Stomach smooth muscle (tissue), 2 donors: ENCODE data around the gene EFCAB11.

Source experiments
- H3K27ac ChIP-seq: one replicate; pipeline ENCODE4 v1.7.0; 2013; ENCODE audit warnings: mild to moderate bottlenecking, low read length, inconsistent platforms
- H3K27me3 ChIP-seq, 2 donors: one replicate each; pipeline ENCODE4 v1.7.0; 2013; ENCODE audit warnings: low read length in 2 of 2; ENCODE audit not compliant: insufficient read depth in 2 of 2, control insufficient read depth in 1 of 2
- H3K36me3 ChIP-seq, 2 donors: one replicate each; pipeline ENCODE4 v1.7.0; 2013; ENCODE audit warnings: low read length in 2 of 2; ENCODE audit not compliant: control insufficient read depth in 2 of 2, insufficient read depth in 2 of 2
- H3K4me1 ChIP-seq: one replicate; pipeline ENCODE4 v1.7.0; 2013; ENCODE audit warnings: low read length; ENCODE audit not compliant: control insufficient read depth, insufficient read depth
- H3K4me3 ChIP-seq, 2 donors: one replicate each; pipeline ENCODE4 v1.7.0; 2013; ENCODE audit warnings: low read length in 2 of 2
- H3K9ac ChIP-seq, 2 donors: one replicate each; pipeline ENCODE4 v1.7.0; 2013; ENCODE audit warnings: low read length in 2 of 2, mild to moderate bottlenecking in 1 of 2
- H3K9me3 ChIP-seq, 2 donors: one replicate each; pipeline ENCODE4 v1.7.0; 2013; ENCODE audit warnings: low read length in 2 of 2; ENCODE audit not compliant: control insufficient read depth in 2 of 2
- donor health status: healthy.
- donor health status: Pancreatic carcinoma.

Gene EFCAB11

GRCh38 chr14:89811954-89812575 lies 142.5 kb downstream of the EFCAB11 start:
- no peak overlapping the region for H3K9ac ChIP-seq
- no peak overlapping the region for H3K4me3 ChIP-seq
- no peaks in the 10 kb centered on the region for H3K36me3 ChIP-seq
- H3K27ac ChIP-seq = no peak overlapping the region
- no peaks in the 10 kb centered on the region for H3K27me3 ChIP-seq
- no peaks in the 10 kb centered on the region for H3K9me3 ChIP-seq
- H3K4me1 ChIP-seq = no peaks in the 10 kb centered on the region

DNA sequence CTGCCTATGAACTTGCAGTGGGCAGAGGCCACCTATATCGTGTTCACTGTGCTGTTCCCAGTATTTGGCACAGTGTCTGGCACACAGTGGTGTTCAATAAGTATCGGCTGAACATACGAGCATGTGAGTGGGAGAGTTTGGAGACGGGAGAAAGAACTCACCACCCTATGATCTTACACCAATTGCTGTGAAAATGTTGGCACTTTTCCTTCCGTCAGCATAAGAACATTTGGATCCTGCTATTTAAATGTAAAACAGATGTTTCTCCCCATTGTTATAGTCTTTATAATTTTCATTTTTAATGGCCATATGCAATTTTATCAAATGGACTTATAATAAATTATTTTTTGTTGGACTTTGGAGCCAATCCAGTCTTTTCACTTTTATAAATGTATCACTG lies 144.4 kb downstream of the EFCAB11 start:
- H3K4me3 ChIP-seq = no peak overlapping the region
- no peaks in the 10 kb centered on the region for H3K4me1 ChIP-seq
- no peak overlapping the region for H3K9ac ChIP-seq
- H3K36me3 ChIP-seq = no peaks in the 10 kb centered on the region
- no peak overlapping the region for H3K27ac ChIP-seq
- H3K9me3 ChIP-seq = no peaks in the 10 kb centered on the region
- no peaks in the 10 kb centered on the region for H3K27me3 ChIP-seq

DNA sequence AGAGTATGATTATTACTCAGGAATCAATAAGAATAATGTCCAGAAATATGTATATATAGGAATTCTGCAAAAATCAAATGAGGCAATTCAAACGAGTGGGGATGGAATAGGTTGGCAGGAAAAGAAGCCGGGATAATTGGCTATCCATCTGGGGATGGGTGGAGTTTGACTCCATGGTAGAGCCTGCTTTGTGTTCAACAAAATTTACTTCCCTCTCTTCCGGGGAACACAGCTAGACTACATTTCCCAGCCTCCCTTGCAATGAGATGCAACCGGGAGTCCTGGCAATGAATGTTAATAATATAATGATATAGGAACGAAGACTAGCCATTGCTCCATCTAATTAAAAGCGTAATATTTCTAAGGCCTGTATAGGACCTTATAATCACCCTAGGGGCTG lies 146.6 kb downstream of the EFCAB11 start:
- H3K9me3 ChIP-seq = no peaks in the 10 kb centered on the region
- no peaks in the 10 kb centered on the region for H3K4me1 ChIP-seq
- H3K27me3 ChIP-seq = no peaks in the 10 kb centered on the region
- H3K4me3 ChIP-seq = no peak overlapping the region
- no peak overlapping the region for H3K9ac ChIP-seq
- no peaks in the 10 kb centered on the region for H3K36me3 ChIP-seq
- no peak overlapping the region for H3K27ac ChIP-seq

- Histone ChIP-seq H3K27me3 (no peaks in the 10 kb centered on the region), H3K27ac (no peak overlapping the region), H3K9me3 (no peaks in the 10 kb centered on the region), H3K9ac (no peak overlapping the region), H3K4me3 (no peak overlapping the region), H3K36me3 (no peaks in the 10 kb centered on the region), H3K4me1 (no peaks in the 10 kb centered on the region)
Measured at GRCh38 chr14:89807151-89807550, 147.4 kb downstream of the EFCAB11 start.

GRCh38 chr14:89806451-89806850 lies 148.1 kb downstream of the EFCAB11 start:
- H3K27me3 ChIP-seq = no peaks in the 10 kb centered on the region
- no peak overlapping the region for H3K4me3 ChIP-seq
- no peaks in the 10 kb centered on the region for H3K9me3 ChIP-seq
- no peak overlapping the region for H3K27ac ChIP-seq
- no peaks in the 10 kb centered on the region for H3K4me1 ChIP-seq
- H3K36me3 ChIP-seq = no peaks in the 10 kb centered on the region
- no peak overlapping the region for H3K9ac ChIP-seq

GRCh38 chr14:89805501-89805900 lies 149.0 kb downstream of the EFCAB11 start:
- H3K27ac ChIP-seq = no peak overlapping the region
- no peaks in the 10 kb centered on the region for H3K36me3 ChIP-seq
- H3K9ac ChIP-seq = no peak overlapping the region
- H3K4me1 ChIP-seq = no peaks in the 10 kb centered on the region
- H3K4me3 ChIP-seq = no peak overlapping the region
- H3K9me3 ChIP-seq = no peaks in the 10 kb centered on the region
- no peaks in the 10 kb centered on the region for H3K27me3 ChIP-seq

DNA sequence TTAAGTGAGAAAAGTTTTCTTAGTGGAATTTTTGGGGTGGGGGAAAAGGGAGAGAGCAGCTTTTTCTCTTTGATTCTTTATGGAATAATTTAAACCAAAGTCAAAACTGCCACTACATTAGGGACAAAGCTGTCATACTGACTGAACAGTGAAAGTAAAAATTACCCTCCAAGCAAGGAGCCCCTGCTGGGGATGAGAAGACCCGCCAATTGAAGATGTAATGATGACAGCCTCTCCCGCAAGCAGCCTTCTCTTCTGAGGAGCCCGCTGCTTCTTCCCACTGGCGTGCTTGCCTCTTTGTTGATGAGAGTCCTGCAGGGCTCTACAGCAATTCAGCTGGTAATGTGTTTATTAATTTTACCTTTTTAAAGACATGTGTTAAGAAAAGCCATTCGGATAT lies 151.0 kb downstream of the EFCAB11 start:
- no peak overlapping the region for H3K27ac ChIP-seq
- no peaks in the 10 kb centered on the region for H3K36me3 ChIP-seq
- H3K4me3 ChIP-seq = no peak overlapping the region
- no peaks in the 10 kb centered on the region for H3K27me3 ChIP-seq
- H3K9ac ChIP-seq = no peak overlapping the region
- no peaks in the 10 kb centered on the region for H3K4me1 ChIP-seq
- no peaks in the 10 kb centered on the region for H3K9me3 ChIP-seq

- no peaks in the 10 kb centered on the region for H3K27me3 ChIP-seq
- no peaks in the 10 kb centered on the region for H3K9me3 ChIP-seq
- H3K36me3 ChIP-seq = no peaks in the 10 kb centered on the region
- no peak overlapping the region for H3K4me3 ChIP-seq
- no peak overlapping the region for H3K9ac ChIP-seq
- H3K4me1 ChIP-seq = no peaks in the 10 kb centered on the region
- H3K27ac ChIP-seq = no peak overlapping the region
Measured at GRCh38 chr14:89801136-89801535, 153.4 kb downstream of the EFCAB11 start.

- no peaks in the 10 kb centered on the region for H3K36me3 ChIP-seq
Measured at GRCh38 chr14:89798212-89798773, 156.2 kb downstream of the EFCAB11 start.

GRCh38 chr14:89797148-89797547 lies 157.4 kb downstream of the EFCAB11 start:
- H3K4me1 ChIP-seq = peaks cover 2% of the 10 kb centered on the region
- no peaks in the 10 kb centered on the region for H3K9me3 ChIP-seq
- H3K27me3 ChIP-seq = no peaks in the 10 kb centered on the region
- H3K27ac ChIP-seq = no peak overlapping the region
- H3K36me3 ChIP-seq = no peaks in the 10 kb centered on the region
- no peak overlapping the region for H3K9ac ChIP-seq
- no peak overlapping the region for H3K4me3 ChIP-seq

More at GRCh38 chr14:89798212-89798773, 156.2 kb downstream of the EFCAB11 start:
- Histone ChIP-seq H3K9me3 (no peaks in the 10 kb centered on the region), H3K27ac (no peak overlapping the region), H3K4me1 (no peaks in the 10 kb centered on the region), H3K4me3 (no peak overlapping the region), H3K9ac (no peak overlapping the region), H3K27me3 (no peaks in the 10 kb centered on the region)

- H3K27me3 ChIP-seq = no peaks in the 10 kb centered on the region
- no peak overlapping the region for H3K9ac ChIP-seq
- H3K36me3 ChIP-seq = no peaks in the 10 kb centered on the region
- no peaks in the 10 kb centered on the region for H3K9me3 ChIP-seq
- H3K4me3 ChIP-seq = no peak overlapping the region
- H3K4me1 ChIP-seq = peaks cover 2% of the 10 kb centered on the region
- no peak overlapping the region for H3K27ac ChIP-seq
Measured at GRCh38 chr14:89794096-89794495, 160.4 kb downstream of the EFCAB11 start.
